HG03159 (cell line): ENCODE measurements around the gene PROM2.
"Not testable (repeated sequence)": the region's sequence is repeated elsewhere in the genome, so short reads cannot be mapped to it uniquely, and the experiment has no call there.

ENCODE experiments used
- ATAC-seq: cut with Tn5 transposase; IDR thresholded peaks from one replicate; pipeline ENCODE4 v1.9.1; 2021; ENCODE audit warnings: mild to moderate bottlenecking, moderate library complexity; ENCODE audit not compliant: unreplicated experiment

PROM2 gene, protein sequence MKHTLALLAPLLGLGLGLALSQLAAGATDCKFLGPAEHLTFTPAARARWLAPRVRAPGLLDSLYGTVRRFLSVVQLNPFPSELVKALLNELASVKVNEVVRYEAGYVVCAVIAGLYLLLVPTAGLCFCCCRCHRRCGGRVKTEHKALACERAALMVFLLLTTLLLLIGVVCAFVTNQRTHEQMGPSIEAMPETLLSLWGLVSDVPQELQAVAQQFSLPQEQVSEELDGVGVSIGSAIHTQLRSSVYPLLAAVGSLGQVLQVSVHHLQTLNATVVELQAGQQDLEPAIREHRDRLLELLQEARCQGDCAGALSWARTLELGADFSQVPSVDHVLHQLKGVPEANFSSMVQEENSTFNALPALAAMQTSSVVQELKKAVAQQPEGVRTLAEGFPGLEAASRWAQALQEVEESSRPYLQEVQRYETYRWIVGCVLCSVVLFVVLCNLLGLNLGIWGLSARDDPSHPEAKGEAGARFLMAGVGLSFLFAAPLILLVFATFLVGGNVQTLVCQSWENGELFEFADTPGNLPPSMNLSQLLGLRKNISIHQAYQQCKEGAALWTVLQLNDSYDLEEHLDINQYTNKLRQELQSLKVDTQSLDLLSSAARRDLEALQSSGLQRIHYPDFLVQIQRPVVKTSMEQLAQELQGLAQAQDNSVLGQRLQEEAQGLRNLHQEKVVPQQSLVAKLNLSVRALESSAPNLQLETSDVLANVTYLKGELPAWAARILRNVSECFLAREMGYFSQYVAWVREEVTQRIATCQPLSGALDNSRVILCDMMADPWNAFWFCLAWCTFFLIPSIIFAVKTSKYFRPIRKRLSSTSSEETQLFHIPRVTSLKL

DNA sequence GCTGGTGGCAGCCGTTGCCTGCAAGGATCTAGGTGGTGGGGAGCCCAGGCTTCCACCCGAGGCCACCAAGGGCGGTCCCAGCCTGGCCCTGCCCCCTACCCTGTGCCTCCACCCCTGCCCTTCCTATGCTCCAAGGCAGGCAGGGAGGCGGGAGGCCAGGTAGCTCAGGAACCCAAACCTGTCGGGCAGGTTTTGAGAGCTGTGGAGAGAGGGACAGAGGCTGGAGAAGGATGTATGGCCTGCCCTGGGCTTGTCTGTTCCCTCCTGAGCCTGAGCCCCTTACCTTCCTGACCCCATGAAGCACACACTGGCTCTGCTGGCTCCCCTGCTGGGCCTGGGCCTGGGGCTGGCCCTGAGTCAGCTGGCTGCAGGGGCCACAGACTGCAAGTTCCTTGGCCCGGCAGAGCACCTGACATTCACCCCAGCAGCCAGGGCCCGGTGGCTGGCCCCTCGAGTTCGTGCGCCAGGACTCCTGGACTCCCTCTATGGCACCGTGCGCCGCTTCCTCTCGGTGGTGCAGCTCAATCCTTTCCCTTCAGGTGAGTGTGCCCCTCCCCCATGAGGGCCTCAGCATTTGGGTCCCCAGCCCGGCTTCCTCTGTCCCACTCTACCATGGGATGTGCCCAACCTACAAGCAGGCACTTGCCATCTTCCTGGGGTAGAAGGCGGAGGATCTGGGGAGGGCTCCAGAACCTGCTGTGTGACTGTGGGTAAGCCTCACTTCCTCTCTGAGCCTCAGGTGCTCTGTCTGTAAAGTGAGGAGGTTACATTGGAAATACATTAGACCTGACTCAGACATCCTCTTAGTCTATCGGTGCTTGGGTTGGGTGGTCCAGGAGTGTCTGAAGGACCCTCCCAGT, at the start of gene PROM2:
TSS of gene PROM2 (plus strand) at position 159 of the 860 bp plus-strand sequence. CDS start at position 296, 137 bp downstream.
- no peak for ATAC-seq

DNA sequence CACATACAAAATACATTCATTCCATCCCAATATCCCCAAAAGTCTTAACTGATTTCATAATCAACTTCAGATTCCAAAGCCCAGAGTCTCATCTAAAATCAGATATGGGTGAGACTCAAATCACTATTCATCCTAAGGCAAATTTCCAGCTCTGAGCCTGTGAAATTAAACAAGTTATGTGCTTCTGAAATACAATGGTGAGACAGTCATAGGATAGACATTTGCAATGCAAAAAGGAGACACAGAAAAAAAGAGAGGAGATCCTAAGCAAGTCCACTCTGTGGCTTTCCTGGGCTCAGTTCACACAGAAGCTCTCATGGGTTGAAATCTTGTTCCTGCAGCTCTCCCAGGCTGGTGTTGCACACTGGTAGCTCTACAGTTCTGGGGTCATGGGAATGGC, 48.6 kb upstream of the PROM2 start:
- ATAC-seq, result no peak

DNA sequence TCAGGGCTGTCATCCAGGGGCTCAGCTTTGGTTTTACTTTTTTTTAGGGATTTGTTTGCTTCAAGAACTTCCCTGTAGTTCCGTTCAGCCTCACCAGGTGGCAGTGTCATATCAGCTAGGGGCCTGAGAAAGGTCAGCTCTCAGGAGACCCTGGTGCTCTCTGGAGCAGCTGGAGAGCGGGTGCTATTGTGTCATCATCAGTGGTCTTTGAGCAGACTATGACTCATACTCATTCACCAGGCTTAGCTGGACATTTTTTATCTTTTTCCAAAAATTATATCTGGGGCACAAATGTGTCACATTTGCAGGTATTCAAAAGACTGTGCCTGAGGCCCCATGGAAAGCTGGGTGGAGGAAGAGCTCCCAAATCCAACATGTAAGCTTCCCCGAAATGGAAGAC, 42.5 kb upstream of the PROM2 start:
- no peak for ATAC-seq

DNA sequence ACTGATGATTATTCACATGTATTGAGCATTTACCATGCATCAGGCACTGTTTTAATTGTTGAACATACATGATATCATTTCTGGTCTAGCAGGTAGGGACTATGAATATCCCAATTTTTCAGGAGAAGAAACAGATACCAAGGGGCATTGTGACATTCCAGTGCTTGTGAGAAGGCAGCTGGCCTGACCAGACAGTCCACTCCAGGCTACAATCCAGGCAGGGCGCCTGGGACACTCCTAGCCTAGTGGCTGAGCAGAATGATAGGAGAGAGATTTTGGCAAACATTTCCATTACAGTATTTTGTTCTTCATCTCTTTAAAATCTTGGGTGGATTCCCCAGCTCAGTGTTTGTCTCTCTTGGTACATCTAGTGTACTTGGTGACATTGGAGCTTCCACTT, 42.0 kb upstream of the PROM2 start:
- no peak for ATAC-seq

DNA sequence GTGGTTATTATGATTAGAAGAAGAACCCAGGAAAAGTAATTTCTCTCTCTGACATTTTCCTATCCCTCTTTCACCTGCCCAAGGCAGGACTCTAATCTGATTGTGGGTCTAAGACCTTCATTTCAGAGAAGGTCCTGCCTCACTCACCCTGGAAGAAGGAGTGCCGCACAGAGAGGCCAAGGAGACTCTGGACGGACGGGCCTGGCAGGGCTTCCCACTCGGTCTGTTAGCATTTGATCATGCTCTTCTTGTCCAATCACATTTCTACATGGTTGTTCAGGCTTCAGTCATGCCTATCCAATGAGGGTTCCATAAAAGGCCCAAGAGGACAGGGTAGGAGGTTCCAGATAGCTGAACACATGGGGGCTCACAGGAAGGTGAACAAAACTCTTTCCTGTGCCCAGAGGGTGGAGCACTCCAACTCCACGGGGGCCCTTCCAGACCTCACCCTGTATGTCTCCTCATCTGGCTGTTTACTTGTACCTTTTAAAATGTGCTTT, 39.9 kb upstream of the PROM2 start:
- ATAC-seq, result no peak

DNA sequence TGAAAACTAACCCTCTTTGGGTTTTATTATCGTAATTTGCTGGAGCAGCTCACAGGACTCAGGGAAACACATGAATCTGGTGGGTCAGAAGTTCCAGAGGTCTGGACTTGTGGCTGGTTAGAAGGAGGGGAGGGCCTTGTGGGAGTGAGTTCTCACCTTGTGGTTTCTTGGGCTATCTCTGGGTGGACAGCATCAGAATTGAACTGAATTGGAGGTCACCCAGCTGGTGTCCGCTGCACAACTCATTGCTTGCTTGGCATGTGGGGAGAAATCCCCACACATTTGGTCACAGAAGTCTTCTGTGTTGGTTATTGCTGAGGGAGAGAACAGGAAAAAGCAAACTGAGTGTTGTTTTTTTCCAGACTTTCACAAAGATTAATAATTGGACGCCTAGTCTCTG, 39.4 kb upstream of the PROM2 start:
- ATAC-seq, result no peak

DNA sequence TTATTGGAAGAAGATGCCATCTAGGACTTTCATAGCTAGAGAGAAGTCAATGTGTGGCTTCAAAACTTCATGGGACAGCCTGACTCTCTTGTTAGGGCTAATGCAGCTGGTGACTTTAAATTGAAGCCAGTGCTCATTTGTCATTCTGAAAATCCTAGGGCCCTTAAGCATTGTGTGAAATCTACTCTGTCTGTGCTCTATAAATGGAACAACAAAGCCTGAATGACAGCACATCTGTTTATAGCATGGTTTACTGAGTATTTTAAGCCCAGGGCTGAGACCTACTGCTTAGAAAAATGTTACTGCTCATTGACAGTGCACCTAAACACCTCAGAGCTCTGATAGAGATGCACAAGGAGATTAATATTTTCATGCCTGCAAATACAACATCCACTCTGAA, 36.1 kb upstream of the PROM2 start:
- ATAC-seq, result no peak

DNA sequence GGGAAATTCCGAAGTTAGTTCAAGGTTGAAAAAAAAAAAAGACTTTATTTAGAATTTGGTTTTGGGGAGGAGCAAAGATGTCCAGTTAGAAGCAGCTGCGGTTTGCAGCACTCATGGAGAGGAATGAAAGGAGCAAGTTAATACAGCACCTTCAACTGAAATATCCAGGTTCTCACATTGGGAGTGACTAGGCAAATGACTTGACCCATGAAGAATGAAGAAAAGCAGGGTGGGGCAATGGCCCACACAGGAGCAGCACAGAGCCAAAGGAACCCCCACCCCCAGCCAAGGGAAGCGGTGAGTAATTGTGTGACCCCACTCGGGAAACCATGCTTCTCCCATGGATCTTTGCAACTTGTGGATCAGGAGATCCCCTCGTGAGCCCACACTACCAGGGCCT, 34.2 kb upstream of the PROM2 start:
- no peak for ATAC-seq

DNA sequence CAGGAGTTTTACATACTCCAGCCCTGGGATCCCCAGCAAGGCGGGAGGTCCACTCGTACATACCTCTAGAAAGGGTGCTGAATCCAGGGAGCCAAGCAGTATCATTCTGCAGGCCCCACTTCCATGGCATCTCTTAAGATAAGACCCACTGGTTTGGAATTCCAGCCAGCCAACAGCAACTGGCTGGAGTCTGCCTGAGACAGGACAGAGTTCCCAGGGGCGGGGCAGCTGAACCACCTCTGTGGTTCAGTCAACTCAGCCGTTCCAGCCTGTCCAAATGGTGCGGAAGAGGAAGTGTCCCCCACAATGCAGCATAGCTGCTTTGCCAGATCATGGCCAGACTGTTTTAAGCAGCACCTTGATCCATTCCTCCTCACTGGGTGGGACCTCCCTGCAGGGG, 33.7 kb upstream of the PROM2 start:
- no peak for ATAC-seq

DNA sequence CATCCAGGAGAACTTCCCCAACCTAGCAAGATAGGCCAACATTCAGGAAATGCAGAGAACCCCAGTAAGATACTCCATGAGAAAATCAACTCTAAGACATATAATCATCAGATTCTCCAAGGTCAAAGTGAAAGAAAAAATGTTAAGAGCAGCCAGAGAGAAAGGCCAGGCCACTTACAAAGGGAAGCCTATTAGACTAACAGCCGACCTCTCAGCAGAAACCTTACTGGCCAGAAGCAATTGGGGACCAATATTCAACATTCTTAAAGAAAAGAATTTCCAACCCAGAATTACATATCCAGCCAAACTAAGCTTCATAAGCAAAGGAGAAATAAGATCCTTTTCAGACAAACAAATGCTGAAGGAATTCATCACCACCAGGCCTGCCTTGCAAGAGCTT, 32.2 kb upstream of the PROM2 start:
- ATAC-seq, result not testable (repeated sequence)

DNA sequence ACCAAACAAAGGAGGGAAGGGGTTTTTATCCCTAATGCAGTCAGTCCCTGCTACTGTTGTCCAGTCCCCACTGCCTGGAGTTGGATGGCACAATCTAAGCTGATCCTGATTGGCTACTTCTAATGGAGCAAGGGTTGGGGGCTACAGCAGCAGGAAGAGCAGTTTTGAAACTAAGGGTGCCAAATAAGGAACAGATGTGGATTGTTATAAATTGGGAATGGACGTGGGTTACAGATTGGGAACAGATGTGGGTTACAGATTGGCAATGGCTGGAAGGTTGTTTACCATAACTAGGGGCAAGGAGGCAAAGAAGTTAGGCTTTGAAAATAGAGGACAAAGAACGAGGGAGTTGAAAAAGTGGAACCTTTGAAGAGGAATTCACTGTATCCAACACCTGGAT, 16.0 kb upstream of the PROM2 start:
- ATAC-seq, result no peak

DNA sequence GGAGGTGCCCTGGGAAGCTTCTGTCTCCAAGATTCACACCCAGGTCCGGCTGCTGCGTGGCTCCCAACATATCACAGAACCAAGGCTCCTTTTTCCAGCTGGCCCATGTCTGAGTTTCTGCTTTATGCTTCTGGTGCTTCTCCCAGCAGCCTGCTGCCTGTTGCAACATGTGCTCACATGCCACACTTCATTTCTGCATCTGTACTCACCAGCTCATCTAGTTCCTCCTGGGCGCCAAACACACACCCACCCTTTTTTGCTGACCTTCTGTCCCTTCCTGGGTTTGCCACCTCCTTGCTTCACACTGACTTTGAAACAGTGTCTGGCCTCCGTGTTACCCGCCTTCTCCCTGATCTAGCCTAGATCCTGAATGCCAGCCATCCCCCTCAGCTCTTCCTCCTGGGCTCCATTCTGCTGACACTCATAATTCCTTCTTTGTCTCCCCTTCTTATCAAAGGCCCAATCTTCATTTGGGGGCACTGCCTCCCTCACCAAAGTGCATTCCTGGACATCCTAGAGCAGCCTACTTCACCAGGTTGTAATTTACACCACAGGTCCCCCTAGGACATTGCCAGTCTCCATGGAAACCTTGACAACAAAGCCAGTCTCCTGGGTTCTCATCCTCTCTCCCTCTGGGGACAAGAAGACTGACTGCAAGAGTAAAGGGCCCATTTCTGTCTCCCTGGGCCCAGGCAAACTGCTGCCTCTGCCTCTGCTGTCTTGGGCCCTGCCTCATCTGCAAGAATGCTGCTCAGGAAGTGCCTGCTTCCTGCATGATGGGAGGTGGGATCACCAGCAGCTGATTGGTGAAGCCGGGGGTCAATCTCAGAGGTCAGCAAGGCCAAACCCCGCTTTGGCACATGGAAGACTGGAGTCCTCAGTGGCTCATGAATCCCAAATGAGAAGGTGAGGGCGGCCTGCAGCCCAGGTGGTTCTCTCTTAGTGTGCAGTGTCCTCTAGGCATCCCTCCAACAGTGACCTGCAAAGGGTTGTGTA, 13.9 kb upstream of the PROM2 start:
- no peak for ATAC-seq

DNA sequence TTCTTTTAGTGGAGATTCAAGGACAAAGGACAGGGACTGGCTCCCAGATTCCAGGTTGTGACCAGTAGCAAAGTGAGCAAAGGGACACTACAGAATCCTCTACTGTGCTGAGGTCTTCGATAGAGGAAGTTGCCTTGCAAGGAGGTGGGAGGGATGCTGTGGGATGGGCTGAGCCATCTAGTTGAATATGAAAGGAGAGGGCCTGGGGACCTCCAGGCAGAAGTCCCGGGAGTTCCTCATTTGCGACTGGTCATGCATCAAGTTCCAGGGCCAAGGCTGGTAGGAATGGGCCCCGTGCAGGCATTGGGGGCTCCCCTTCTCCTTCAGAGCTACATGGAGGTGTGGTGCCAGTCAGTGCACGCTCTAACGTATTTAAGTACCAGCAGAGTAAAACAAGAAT, 12.6 kb upstream of the PROM2 start:
- no peak for ATAC-seq

DNA sequence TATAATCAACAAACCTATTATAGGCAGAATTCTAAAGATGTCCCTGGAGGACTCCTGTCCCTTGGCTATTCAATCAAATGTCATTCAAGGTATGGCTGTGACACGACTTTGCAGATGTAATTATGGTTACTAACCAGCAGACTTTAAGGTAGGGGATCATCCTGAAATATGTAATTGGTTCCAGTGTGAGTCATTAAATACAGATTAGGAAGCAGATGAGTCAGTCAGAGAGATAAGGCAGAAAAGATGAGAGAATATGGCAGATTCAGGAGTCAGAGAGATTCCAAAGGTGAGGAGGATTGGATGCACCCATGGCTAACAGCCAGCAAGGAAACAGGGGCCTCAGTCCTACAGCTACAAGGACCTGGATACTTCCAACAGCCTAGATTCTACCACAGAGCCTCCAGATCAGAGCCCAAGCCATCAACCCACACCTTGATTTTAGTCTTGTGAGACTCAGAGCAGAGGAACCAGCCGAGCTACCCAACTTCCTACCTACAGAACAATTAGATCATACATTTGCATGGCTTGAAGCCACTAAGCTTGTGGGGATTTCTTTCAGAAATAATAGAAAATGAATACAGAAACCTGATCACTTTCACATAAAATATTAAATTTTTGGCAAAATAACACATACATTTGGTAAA, 11.2 kb upstream of the PROM2 start:
- no peak for ATAC-seq

DNA sequence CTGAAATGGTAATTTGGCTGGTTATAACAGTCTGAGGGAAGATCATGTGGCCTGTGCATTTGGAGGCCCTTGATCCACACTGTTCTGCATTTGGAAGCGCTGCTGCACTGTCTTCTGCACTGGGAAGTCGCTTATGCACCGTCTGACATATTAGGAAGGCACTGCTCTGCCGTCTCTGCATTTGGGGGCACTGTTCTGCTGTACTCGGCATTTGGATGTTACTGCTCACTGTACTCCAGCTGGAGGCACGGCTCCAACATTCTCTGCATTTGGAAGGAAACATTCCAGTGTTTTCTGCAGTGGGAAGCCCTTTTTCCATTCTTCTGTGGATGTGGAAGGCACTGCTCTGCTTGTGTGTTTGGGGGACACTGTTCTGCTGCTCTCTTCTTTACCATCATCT, 9.6 kb upstream of the PROM2 start:
- ATAC-seq, result no peak

DNA sequence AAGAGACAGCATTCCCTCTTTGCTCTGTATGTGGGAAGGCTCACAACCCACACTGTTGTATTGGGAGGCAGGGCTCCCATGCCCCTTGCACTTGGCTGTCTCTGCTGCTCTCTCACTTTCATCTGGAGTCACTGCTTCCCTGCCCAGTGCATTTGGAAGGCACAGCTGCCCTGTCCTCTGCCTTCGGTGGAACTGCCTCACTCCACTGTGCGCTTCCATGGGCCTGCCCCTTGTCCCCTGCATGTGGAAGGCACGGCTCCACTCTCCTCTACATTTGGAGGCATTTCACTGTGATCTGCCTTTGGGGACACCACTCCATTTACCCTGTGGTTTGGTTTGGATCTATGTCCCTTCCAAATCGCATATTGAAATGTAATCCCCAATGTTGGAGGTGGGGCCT, 9.1 kb upstream of the PROM2 start:
- ATAC-seq, result no peak

DNA sequence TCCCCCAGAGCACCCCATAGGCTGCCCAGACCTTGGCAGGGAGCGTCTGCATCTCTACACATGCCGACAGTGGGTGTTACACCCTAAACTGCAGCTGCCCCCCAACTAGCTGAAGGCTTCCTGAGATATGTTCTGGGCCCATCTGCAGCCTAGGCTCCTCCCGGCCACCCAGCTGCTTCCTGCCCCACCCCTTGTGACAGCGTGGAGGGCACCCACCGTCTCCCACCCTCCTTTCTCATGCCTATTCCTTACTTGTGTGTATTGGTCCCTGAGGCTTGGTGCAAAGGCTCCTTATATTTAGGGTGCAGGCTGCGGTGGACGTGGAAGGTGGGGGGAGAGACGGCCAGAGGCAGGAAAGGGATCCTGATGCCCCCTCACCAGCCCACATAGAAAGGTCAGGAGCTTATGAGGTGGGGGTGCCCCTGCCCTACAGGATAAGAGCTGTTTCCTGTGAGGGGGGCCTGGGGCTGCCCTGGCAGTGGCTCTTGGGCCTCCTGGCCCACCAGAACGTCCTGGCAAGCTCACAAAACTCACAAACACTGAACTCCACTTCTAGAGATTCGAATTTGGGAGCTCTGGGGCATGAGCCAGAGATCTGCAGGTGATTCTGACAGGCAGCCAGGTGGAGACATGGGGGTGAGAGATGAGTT, 7.3 kb upstream of the PROM2 start:
- no peak for ATAC-seq

DNA sequence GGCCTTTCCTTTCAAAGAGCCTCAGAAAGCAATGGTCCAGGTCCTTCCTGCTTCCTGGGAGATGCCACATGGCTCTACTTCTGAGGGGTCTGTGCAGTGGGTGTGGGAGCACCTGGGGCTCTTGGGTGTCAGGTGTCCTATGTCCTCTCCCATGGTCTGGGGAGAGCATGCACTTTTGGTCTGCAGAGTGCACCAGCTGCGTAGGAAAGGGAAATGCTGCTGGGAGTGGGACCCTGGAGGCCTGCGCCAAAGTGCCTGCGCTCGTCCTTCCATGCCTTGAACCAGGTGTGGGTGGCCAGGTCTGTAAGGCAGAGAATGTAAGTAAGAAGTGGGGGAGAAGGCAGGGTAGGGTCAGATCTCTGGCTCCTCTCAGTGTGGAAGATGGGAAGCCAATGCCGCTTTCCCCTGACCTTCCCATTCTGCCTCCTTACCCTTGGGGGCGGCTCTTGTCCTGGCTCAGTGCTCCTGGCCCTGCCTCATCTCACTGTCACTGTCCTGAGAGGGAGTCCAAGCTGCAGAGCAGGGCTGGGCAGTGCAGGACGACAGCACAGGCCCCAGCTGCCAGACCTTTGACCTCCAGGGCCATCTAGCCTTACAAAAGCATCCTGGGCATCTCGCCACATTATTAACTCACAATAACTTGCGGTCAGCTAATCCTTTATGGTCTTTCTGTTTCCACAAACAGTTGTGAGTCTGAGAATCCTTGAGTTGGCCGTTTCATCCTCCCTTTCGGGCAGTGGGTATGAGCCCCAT, 6.6 kb upstream of the PROM2 start:
- ATAC-seq, result no peak
